GM20000 (cell line): ENCODE data around the gene ABHD4.
"Not testable (repeated sequence)": the region's sequence is repeated elsewhere in the genome, so short reads cannot be mapped to it uniquely, and the experiment has no call there.

Experiments
- DNase-seq: peaks from one replicate; pipeline ENCODE4 v3.0.0; 2012; ENCODE audit warnings: low spot score
- TF ChIP-seq, protein P1 (sequence below): IDR thresholded peaks from 2 replicates; pipeline ENCODE4 v1.5.1; 2012; ENCODE audit warnings: mild to moderate bottlenecking, control low read depth; ENCODE audit errors: extremely low read depth, missing control alignments

The ABHD4 gene

GRCh38 chr14:22553445-22553844, 44.7 kb upstream of the ABHD4 start:
- DNase-seq: no peak
- TF ChIP-seq, protein P1, sequence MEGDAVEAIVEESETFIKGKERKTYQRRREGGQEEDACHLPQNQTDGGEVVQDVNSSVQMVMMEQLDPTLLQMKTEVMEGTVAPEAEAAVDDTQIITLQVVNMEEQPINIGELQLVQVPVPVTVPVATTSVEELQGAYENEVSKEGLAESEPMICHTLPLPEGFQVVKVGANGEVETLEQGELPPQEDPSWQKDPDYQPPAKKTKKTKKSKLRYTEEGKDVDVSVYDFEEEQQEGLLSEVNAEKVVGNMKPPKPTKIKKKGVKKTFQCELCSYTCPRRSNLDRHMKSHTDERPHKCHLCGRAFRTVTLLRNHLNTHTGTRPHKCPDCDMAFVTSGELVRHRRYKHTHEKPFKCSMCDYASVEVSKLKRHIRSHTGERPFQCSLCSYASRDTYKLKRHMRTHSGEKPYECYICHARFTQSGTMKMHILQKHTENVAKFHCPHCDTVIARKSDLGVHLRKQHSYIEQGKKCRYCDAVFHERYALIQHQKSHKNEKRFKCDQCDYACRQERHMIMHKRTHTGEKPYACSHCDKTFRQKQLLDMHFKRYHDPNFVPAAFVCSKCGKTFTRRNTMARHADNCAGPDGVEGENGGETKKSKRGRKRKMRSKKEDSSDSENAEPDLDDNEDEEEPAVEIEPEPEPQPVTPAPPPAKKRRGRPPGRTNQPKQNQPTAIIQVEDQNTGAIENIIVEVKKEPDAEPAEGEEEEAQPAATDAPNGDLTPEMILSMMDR: no peak

- DNase-seq: not testable (repeated sequence)
These were observed 44.1 kb upstream of the ABHD4 start for GRCh38 chr14:22553861-22554497.

DNA sequence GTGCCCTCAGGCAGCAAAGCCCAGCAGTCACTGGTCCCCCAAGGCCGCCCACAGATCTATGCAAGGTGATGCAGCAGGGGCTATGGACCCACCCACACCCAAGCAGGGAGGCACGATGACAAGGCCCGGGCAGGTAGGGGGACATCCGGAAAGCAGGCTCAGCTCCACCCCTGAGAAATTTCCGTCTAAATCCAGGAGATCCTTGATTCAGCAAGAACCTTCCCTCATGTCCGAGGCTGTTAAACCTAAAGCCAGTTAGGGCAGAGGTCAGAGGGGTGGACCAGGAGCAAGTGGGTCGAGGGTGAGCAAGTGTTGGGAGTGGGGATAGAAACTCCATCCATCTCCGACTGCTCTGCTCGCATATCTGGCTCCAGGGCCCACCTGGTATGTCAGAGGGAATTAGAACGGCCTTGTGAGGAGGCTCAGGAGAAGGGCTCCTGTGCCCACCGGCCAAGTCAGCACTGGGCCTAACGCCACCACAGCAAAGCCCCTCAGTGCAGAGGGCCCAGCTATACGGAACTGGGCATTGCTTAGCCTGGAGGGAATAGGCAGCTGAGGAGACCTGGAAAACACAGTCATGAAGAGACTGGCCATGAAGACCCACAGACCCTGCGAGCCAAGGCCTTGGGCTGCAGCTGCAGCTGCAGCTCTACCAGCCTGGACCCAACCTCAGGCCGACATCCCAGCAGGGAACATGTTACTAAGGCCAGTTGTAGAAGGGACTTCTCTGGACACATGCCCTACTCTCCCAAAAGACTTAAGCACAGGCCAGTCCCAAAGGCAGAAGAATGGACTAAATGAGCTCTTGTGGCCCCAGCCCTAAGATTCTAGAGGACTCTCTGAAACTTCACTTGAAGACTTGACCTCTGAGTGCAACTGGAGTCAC, 43.4 kb upstream of the ABHD4 start:
- DNase-seq: no peak
- TF ChIP-seq, protein P1: no peak

GRCh38 chr14:22555384-22556011, 42.6 kb upstream of the ABHD4 start:
- TF ChIP-seq, protein P1: no peak
- DNase-seq: no peak

- TF ChIP-seq, protein P1: no peak
- peak; percentile 89 for DNase-seq
These were observed 41.8 kb upstream of the ABHD4 start for GRCh38 chr14:22556021-22556989.

GRCh38 chr14:22556990-22557623, 41.0 kb upstream of the ABHD4 start:
- peak; percentile 69 for DNase-seq
- TF ChIP-seq, protein P1: peak; percentile 85

- no peak for DNase-seq
- TF ChIP-seq, protein P1: no peak
These were observed 40.3 kb upstream of the ABHD4 start for GRCh38 chr14:22557846-22558220.
